HCT116 (cell line): ENCODE data around the gene SEC14L1. TPM values are rescaled to one million over a fixed set of nuclear protein-coding genes. Genes with fewer than 3 reads are reported as not detected.

Experiments
- ATAC-seq: fragments of 200-7000 bp; cut with Tn5 transposase; 2 replicates; pipeline ENCODE4 v1.9.1; 2020; ENCODE audit warnings: mild to moderate bottlenecking, moderate library complexity
- BruUV-seq: library from RNA; stranded (reverse); fragments of 400-500 nt; replicated peaks from 2 replicates; lab custom pipeline; 2021; lab: Mats Ljungman, UMichigan
- CTCF ChIA-PET: fragments of 300-600 bp; sonication (Branson Sonifier 250); formaldehyde crosslinking; loops from one replicate; lab custom pipeline; 2021; ENCODE audit warnings: antibody characterized with exemption; lab: Charles Lee
- POLR2A ChIA-PET: fragments of 300-600, 350-600 bp; sonication (Branson Sonifier 250); formaldehyde crosslinking; loops from one replicate; lab custom pipeline; 2021; ENCODE audit warnings: antibody characterized with exemption; lab: Charles Lee
- RAD21 ChIA-PET, 2 experiments: fragments of 300-600 bp; sonication (Branson Sonifier 250); formaldehyde crosslinking; loops; one replicate each; lab custom pipeline; 2023; ENCODE audit warnings: low total read pairs in 2 of 2; ENCODE audit not compliant: uncharacterized antibody in 2 of 2, unreplicated experiment in 2 of 2, low non-redundant PET in 1 of 2; lab: Charles Lee
- DNase-seq: peaks from one replicate; pipeline ENCODE4 v3.0.0-alpha.2; 2010; ENCODE audit warnings: low read depth, low spot score
- H2AFZ ChIP-seq: fragments of 200-600 bp; shearing (Covaris generic), sonication (generic); 2 replicates; pipeline ENCODE4 v1.6.1; 2017; ENCODE audit warnings: low read depth, mixed run types, mixed read lengths, antibody characterized with exemption, low read length; ENCODE audit not compliant: poor library complexity, severe bottlenecking
- H3K27ac ChIP-seq: 2 replicates; pipeline ENCODE4 v1.5.1; 2012; ENCODE audit warnings: low read depth, low read length
- H3K27me3 ChIP-seq: fragments of 200-600 bp; sonication (generic); 2 replicates; pipeline ENCODE4 v1.6.1; 2016; ENCODE audit warnings: mixed run types, low read length, mixed read lengths; ENCODE audit not compliant: insufficient read depth
- H3K36me3 ChIP-seq, 2 experiments: fragments of 200-500 bp in 1 of 2; fragments of 200-600 bp in 1 of 2; sonication (Bioruptor generic) in 1 of 2; sonication (generic) in 1 of 2; 2 replicates each; pipeline versions ENCODE4 v1.5.1 to v1.6.1; 2014 to 2016; ENCODE audit warnings: low read length in 2 of 2, inconsistent platforms in 1 of 2, mixed read lengths in 1 of 2, mixed run types in 1 of 2; ENCODE audit not compliant: insufficient read depth in 2 of 2, control insufficient read depth in 1 of 2
- H3K4me1 ChIP-seq, 2 experiments: fragments of 200-600 bp in 1 of 2; sonication (generic) in 1 of 2; 2 replicates each; pipeline versions ENCODE4 v1.5.1 to v1.6.1; 2012 to 2017; ENCODE audit warnings: low read length in 2 of 2, inconsistent platforms in 1 of 2, mild to moderate bottlenecking in 1 of 2, mixed read lengths in 1 of 2, mixed run types in 1 of 2, moderate library complexity in 1 of 2; ENCODE audit not compliant: insufficient read depth in 2 of 2, control insufficient read depth in 1 of 2
- H3K4me2 ChIP-seq: fragments of 200-600 bp; sonication (generic); 2 replicates; pipeline ENCODE4 v1.6.1; 2017; ENCODE audit warnings: mixed run types, low read length, mixed read lengths
- H3K4me3 ChIP-seq, 2 experiments: fragments of 200-600 bp in 1 of 2; sonication (generic) in 1 of 2; replicated peaks in 1 of 2; 2 replicates each; pipeline ENCODE4 v1.5.1; 2011 to 2016; ENCODE audit warnings: low read length in 2 of 2, control low read depth in 1 of 2, low read depth in 1 of 2, mild to moderate bottlenecking in 1 of 2, mixed read lengths in 1 of 2, mixed run types in 1 of 2
- H3K79me2 ChIP-seq: fragments of 200-600 bp; sonication (generic); 2 replicates; pipeline ENCODE4 v1.6.1; 2017; ENCODE audit warnings: mild to moderate bottlenecking, mixed run types, low read length, moderate library complexity, mixed read lengths; ENCODE audit not compliant: insufficient read depth
- H3K9ac ChIP-seq: fragments of 200-600 bp; sonication (generic); 2 replicates; pipeline ENCODE4 v1.6.1; 2016; ENCODE audit warnings: low read length, mixed read lengths
- H3K9me2 ChIP-seq: fragments of 200-600 bp; sonication (generic), shearing (Covaris generic); 2 replicates; pipeline ENCODE4 v1.6.1; 2017; ENCODE audit warnings: mixed run types, mild to moderate bottlenecking, moderate library complexity; ENCODE audit not compliant: insufficient read depth
- H3K9me3 ChIP-seq, 2 experiments: fragments of 200-500 bp in 1 of 2; fragments of 200-600 bp in 1 of 2; sonication (Bioruptor generic) in 1 of 2; sonication (generic) in 1 of 2; 2 replicates each; pipeline ENCODE4 v1.6.1; 2014 to 2017; ENCODE audit warnings: low read length in 2 of 2, mixed read lengths in 2 of 2, inconsistent platforms in 1 of 2, low read depth in 1 of 2, mild to moderate bottlenecking in 1 of 2, mixed run types in 1 of 2, moderate library complexity in 1 of 2; ENCODE audit not compliant: control insufficient read depth in 1 of 2, insufficient read depth in 1 of 2
- H4K20me1 ChIP-seq: fragments of 200-600 bp; sonication (generic), shearing (Covaris generic); 2 replicates; pipeline ENCODE4 v1.6.1; 2017; ENCODE audit warnings: mixed run types, mild to moderate bottlenecking, moderate library complexity; ENCODE audit not compliant: insufficient read depth
- CEBPB ChIP-seq: IDR thresholded peaks from 2 replicates; pipeline ENCODE4 v1.6.1; 2012; ENCODE audit warnings: low read depth
- EZH2 ChIP-seq: fragments of 200-600 bp; sonication (generic); IDR thresholded peaks from 2 replicates; pipeline ENCODE4 v1.6.1; 2017; ENCODE audit warnings: antibody characterized with exemption, mixed run types
- EZH2phosphoT487 ChIP-seq: fragments of 200-600 bp; IDR thresholded peaks from 2 replicates; pipeline ENCODE4 v1.6.1; 2018; ENCODE audit warnings: antibody characterized with exemption, borderline replicate concordance
- JUND ChIP-seq: IDR thresholded peaks from 2 replicates; pipeline ENCODE4 v1.6.1; 2012
- SIN3A ChIP-seq: IDR thresholded peaks from 2 replicates; pipeline ENCODE4 v1.6.1; 2012; ENCODE audit warnings: low read depth
- SP1 ChIP-seq: IDR thresholded peaks from 2 replicates; pipeline ENCODE4 v1.6.1; 2012; ENCODE audit warnings: low read depth
- TCF7L2 ChIP-seq: IDR thresholded peaks from 2 replicates; pipeline ENCODE4 v1.7.0; 2011; ENCODE audit warnings: borderline replicate concordance, inconsistent platforms; ENCODE audit not compliant: insufficient read depth, insufficient read length; ENCODE audit errors: extremely low read depth
- YY1 ChIP-seq: IDR thresholded peaks from 2 replicates; pipeline ENCODE4 v1.6.1; 2011; ENCODE audit warnings: low read length, low read depth, moderate library complexity, mild to moderate bottlenecking; ENCODE audit not compliant: insufficient replicate concordance; ENCODE audit errors: extremely low read depth
- intact Hi-C: fragments of 100-400 bp; cut with micrococcal nuclease; formaldehyde crosslinking; loops from 2 replicates; pipeline ENCODE4 v1.10.0; 2022
- total RNA-seq: library from RNA; stranded (reverse); gene quantifications from one replicate; pipeline ENCODE4 v1.2.1, GENCODE V29; 2021; ENCODE audit not compliant: unreplicated experiment
- TF ChIP-seq, protein P1 (sequence below): IDR thresholded peaks from 2 replicates; pipeline ENCODE4 v1.6.1; 2011; ENCODE audit warnings: mild to moderate bottlenecking, low read length, moderate library complexity; ENCODE audit not compliant: insufficient replicate concordance; ENCODE audit errors: extremely low read depth
- TF ChIP-seq, protein P2 (sequence below): IDR thresholded peaks from 2 replicates; pipeline ENCODE4 v1.6.1; 2012; ENCODE audit warnings: low read depth

The SEC14L1 gene
- total RNA-seq, 1 experiment from 2014 or later = 59.7 TPM

DNA sequence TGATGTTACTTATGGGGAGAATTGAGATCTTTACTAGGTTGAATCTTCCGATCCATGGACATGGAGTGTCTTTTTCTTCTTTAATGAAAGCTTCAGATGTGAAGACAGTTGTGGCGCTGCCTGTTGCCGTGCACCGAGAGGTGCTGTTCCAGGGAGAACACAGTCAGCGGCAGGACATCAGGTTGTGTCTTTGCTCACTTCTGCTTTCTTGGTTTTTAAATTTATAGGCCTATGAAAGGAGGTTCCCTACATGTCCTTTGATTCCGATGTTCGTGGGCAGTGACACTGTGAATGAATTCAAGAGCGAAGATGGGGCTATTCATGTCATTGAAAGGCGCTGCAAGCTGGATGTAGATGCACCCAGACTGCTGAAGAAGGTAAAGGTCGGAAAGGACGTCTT lies 49.8 kb downstream of the SEC14L1 start:
- no TSS peak for BruUV-seq

More for the DNA sequence above, 49.8 kb downstream of the SEC14L1 start:
- DNase-seq (no peak), ATAC-seq (no peak)
- Histone ChIP-seq H3K27me3 (no peaks in the 10 kb centered on the region), H3K79me2 (peaks cover 9% of the 10 kb centered on the region), H2AFZ (no peak overlapping the region), H4K20me1 (no peaks in the 10 kb centered on the region), H3K4me1 (no peaks in the 10 kb centered on the region), H3K36me3 (peaks cover 3 to 12% of the 10 kb centered on the region in 2 experiments; a peak in 3 of 4 replicates), H3K4me3 (no peak overlapping the region), H3K9me3 (no peaks in the 10 kb centered on the region)
- POLR2A ChIA-PET = no interaction called here
- RAD21 ChIA-PET = no interaction called here
- no peak for TF ChIP-seq YY1
- TF ChIP-seq SIN3A = no peak
- no peak for TF ChIP-seq TCF7L2
- no peak for TF ChIP-seq JUND
- TF ChIP-seq EZH2 = no peak
- TF ChIP-seq EZH2phosphoT487 = no peak
- TF ChIP-seq, protein P1, sequence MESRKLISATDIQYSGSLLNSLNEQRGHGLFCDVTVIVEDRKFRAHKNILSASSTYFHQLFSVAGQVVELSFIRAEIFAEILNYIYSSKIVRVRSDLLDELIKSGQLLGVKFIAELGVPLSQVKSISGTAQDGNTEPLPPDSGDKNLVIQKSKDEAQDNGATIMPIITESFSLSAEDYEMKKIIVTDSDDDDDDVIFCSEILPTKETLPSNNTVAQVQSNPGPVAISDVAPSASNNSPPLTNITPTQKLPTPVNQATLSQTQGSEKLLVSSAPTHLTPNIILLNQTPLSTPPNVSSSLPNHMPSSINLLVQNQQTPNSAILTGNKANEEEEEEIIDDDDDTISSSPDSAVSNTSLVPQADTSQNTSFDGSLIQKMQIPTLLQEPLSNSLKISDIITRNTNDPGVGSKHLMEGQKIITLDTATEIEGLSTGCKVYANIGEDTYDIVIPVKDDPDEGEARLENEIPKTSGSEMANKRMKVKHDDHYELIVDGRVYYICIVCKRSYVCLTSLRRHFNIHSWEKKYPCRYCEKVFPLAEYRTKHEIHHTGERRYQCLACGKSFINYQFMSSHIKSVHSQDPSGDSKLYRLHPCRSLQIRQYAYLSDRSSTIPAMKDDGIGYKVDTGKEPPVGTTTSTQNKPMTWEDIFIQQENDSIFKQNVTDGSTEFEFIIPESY = no peak
- no peak for TF ChIP-seq SP1
- TF ChIP-seq CEBPB = no peak
- TF ChIP-seq, protein P2, sequence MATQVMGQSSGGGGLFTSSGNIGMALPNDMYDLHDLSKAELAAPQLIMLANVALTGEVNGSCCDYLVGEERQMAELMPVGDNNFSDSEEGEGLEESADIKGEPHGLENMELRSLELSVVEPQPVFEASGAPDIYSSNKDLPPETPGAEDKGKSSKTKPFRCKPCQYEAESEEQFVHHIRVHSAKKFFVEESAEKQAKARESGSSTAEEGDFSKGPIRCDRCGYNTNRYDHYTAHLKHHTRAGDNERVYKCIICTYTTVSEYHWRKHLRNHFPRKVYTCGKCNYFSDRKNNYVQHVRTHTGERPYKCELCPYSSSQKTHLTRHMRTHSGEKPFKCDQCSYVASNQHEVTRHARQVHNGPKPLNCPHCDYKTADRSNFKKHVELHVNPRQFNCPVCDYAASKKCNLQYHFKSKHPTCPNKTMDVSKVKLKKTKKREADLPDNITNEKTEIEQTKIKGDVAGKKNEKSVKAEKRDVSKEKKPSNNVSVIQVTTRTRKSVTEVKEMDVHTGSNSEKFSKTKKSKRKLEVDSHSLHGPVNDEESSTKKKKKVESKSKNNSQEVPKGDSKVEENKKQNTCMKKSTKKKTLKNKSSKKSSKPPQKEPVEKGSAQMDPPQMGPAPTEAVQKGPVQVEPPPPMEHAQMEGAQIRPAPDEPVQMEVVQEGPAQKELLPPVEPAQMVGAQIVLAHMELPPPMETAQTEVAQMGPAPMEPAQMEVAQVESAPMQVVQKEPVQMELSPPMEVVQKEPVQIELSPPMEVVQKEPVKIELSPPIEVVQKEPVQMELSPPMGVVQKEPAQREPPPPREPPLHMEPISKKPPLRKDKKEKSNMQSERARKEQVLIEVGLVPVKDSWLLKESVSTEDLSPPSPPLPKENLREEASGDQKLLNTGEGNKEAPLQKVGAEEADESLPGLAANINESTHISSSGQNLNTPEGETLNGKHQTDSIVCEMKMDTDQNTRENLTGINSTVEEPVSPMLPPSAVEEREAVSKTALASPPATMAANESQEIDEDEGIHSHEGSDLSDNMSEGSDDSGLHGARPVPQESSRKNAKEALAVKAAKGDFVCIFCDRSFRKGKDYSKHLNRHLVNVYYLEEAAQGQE = no peak
- TF ChIP-seq, all 23 proteins: peak for 0
- intact Hi-C loops = no loop called here
- Histone ChIP-seq H3K4me2 (no peak overlapping the region), H3K27ac (no peak overlapping the region), H3K9ac (no peak overlapping the region), H3K9me2 (no peaks in the 10 kb centered on the region)
- CTCF ChIA-PET = no interaction called here
